GM08714 (cell line): ENCODE data around the gene DLG2.

Experiments
- H3K4me3 ChIP-seq: fragments of 200-500 bp; sonication (Bioruptor generic); 2 replicates; pipeline ENCODE4 v1.5.1; 2014; ENCODE audit warnings: mild to moderate bottlenecking, low read length, inconsistent platforms
- ZNF274 ChIP-seq: IDR thresholded peaks from 2 replicates; pipeline ENCODE4 v1.6.1; 2012; ENCODE audit warnings: mild to moderate bottlenecking, low read depth, low read length

Gene DLG2

DNA sequence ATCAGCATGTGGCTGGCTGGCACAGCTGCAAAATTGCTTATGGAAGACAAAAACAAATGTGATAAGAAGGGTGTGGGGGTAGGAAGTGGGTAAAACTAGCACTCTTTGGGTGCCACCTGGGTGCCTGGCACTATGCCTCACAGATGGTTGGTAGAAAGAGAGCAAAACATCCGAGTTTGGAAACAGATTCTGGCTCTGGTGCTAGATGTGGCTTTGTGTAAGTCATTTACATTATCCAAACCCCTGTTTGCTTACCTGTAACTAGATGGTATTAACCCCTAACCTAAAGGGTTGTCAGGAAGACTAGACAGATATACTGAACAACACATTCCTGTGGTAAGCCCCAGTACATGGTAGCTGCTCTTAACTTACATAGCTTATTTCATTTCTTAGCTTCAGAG lies 905.6 kb downstream of the DLG2 start:
- no peak overlapping the region for H3K4me3 ChIP-seq
- no peak for TF ChIP-seq ZNF274

DNA sequence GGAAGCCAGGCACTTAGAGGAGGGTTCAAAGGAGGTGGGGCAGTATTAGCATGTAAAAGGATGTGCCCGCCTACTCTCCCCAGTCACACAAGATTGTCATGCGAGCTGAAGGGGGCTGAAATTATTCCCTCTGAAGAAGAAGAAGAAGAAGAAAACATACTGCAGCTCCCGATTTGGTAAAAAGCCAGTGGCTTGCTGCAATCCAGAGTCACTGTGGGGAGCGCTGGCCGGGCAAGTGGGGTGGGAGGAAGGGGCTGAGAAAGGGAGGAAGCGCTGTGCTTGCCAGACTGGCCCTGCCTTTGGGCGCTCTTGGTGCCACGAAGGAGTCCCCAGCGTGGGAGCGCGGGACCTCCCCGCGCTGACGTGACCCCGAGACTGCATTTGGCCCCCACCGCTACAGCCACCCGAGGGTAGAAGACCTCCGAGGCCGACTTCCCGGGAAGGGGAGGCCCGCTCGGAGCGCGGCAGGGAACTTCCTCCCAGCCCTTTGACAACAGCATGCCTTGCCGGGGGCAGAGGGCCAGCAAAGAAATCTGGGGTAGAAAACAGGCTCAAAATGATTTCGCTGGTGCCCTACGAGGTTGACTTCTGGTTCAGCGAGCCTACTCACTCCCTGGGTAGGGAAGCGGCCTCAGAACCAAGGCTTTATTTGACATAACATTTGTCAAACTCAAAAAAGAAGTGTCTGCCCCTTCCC lies 906.3 kb downstream of the DLG2 start:
- TF ChIP-seq ZNF274 = no peak
- no peak overlapping the region for H3K4me3 ChIP-seq

DNA sequence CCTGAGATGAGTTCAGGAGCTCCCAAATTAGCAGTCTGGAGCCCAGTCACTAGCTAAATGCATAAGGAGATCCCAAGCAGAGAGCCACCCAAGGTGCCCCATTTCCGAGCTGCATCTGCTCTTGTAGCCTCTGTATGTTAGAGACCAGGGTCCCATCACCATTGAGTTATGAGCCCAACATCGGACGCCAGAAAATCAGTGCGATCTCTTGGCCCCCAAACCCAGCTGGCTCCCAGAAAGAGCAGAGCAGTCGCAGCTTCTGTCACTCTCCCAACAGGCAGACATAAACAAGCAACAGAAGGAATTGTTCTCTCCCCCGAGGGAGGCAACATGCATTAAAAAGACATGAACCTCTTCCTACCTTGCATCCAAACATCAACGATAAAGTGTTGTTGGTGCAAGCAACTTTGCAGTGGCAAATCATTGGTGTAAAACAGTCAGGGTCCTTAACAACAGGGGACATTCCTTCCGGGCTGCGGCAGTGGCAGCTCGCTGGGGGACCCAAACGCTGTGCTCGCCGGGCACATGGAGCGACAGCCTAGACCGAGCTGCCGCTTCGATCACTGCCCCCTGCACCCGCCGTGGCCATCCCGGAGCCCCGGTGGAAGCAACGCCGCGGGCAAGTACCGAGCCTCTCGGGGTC lies 907.1 kb downstream of the DLG2 start:
- H3K4me3 ChIP-seq = no peak overlapping the region
- TF ChIP-seq ZNF274 = no peak

DNA sequence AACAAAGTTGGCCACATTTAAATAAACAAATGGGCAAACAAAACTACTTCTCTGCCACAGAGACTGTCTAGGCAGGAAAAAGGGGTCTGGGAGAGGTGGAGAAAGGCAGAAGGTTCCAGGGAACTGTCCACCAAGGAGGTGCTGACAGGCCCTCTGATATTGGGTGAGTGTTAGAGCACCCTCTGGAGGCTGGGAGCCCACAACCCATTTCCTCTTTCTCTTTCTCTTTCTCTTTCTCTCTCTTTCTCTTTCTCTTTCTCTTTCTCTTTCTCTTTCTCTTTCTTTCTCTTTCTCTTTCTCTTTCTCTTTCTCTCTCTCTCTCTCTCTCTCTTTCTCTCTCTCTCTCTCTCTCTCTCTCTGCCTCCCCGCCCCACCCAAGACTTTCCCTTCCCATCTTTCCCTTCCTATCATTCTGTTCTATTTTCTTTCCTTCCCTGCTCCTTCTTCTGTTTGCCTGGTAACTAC lies 912.8 kb downstream of the DLG2 start:
- no peak overlapping the region for H3K4me3 ChIP-seq
- TF ChIP-seq ZNF274 = no peak

DNA sequence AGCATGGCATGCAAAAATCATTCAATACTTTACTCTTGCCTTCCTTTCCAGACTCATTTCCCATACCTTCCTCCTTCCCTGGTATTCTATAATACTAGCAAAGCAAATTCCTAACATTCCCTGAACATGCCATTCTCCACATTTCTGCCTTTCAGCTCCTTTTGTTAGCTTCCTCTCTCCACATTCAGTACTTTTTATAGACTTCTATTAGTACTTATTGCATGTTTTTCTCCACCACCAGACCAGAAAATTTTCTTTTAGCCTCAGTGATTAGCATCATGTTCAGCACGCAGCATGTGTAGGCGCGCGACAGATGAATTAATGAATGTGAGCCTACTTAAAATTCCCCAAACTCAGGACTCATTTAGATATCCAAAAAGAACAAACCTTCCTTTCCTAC lies 935.3 kb downstream of the DLG2 start:
- no peak overlapping the region for H3K4me3 ChIP-seq
- no peak for TF ChIP-seq ZNF274

DNA sequence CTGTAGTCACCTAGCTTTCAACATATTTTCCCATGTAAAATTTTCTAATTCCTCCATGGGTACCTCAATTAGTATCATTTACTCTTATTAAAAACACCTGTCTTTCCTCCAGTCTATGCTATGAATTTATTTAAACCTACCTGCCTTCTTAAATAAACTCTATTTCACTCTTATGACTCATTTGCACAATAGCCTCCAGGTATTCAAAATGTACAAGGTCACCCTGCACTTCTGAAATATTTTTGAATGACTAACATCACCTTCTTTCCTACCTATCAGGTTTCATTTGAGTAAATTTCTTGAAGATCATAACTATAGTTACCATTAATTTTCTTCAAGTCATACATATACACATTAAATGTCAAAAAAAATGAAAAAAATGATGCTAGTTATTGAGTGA lies 939.7 kb downstream of the DLG2 start:
- no peak for TF ChIP-seq ZNF274
- no peak overlapping the region for H3K4me3 ChIP-seq

DNA sequence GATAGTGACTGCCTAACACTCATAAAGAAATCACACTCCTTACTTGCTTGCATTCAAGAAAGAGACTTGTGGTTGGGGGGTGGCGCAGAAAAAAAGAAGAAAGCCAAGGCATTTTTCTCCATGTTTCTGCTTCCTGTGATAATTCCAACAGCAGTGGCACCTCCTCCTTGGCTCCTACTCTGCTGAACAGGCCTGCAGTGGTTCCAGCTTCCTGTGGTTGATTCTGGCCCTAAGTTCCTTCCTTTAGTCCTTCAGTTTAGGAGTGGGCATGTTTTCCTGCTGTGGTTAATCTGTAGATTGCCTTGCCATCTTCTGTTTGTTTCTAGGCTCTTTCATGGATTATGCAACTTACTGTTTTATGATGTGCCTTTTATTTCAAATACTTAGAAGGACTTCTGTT lies 940.4 kb downstream of the DLG2 start:
- H3K4me3 ChIP-seq = no peak overlapping the region
- TF ChIP-seq ZNF274 = no peak

DNA sequence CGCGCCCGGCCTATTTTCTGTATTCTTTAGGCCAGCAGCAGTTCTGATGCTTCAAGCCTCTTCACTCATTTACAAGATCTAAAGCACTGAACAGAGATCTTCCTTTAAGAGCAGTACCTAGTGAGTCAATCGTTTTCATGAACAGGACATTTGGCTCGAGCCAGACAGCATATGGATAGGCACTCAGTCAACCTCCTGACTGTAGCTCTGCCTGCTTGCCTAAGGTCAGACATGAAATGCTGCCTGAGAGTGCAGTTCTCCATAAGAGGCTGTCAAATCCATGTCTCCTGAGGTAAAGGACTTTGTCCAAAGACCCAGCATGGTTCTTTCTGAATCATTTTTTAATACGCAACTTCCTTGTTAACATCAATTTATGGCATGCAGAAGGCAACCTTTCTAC lies 941.2 kb downstream of the DLG2 start:
- TF ChIP-seq ZNF274 = no peak
- no peak overlapping the region for H3K4me3 ChIP-seq

DNA sequence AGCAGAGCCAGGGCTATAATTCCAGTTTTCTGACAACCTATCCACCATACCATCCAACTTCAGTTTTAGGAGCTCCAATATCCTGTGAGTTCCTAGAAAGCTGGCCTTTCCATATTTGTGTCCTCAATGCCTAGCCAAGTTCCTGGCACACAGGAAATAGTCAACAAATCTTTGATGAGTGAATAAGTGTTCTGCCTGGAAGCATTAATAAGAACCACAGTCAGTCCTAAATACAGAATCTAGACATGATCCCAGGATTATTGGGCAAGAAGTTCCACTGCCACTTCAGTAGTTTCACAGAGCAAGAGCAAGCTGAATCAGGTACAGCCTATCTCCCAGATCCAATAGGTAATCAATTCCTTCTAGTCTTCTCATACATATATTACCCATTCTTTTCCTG lies 942.0 kb downstream of the DLG2 start:
- H3K4me3 ChIP-seq = no peak overlapping the region
- TF ChIP-seq ZNF274 = no peak

DNA sequence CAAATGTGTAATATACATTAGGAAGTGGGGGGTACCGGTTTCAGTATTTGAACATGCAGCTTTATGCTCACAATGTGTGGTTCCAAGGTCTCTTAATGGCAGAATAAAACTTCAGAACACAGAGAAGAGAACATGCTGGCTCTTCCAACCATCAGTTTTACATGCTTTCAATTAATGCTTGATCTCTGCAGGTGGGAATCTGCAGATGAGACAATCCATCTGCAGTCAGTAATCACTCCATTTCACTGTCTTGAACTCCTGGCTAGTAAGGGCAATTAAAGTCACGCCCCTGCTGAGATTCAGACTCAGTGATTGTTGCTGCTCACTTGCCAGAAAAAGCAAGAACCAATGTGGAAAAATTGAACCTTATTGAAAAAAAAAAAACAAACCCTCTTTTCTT lies 945.7 kb downstream of the DLG2 start:
- H3K4me3 ChIP-seq = no peak overlapping the region
- TF ChIP-seq ZNF274 = no peak

DNA sequence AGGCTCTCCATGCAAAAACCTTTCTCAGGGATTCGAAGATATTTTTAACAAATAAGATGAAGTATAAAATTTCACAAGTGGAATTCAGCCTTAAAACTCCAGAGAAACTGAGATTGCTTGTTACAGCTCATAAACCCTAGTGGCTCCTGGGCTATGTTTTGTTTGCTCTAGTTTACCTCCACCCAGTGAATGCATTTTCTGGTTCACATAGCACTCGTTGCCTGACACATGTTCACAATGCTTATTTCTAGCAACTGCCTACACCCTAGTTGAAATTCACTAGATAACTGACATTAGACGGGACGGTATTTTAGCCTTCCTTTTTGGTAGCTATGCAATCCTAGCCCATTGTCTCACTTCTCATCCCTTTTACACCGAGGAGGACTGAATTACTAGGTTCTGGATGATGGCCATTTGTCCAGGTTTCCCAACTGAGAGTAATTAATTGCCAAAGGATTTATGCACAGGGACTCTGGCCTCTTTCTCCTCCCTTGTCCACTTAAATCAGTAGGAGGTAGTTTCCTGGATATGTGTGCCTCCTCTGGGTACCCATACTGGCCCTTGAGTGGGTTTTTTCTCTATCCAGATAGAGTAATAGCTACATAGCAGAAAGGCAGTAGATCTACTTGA lies 951.6 kb downstream of the DLG2 start:
- no peak for TF ChIP-seq ZNF274
- no peak overlapping the region for H3K4me3 ChIP-seq

DNA sequence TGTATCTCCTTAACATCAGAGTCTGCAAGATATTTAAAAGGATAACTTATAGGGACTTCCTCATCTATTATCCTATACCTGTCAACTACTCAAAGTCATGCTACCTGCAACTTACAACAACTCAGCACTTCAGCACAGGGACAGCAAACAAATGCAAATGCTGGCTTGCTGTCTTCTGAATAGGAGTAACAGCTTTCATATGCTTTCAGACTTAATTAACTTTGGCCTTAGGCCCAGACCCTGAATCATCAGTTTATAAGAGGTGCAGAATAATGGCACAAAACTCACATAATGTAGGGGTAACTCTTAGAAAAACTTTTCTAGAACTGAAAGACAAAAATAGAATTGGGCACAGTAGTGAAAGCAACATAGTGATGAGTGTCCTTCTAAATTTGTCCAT lies 953.4 kb downstream of the DLG2 start:
- TF ChIP-seq ZNF274 = no peak
- no peak overlapping the region for H3K4me3 ChIP-seq

DNA sequence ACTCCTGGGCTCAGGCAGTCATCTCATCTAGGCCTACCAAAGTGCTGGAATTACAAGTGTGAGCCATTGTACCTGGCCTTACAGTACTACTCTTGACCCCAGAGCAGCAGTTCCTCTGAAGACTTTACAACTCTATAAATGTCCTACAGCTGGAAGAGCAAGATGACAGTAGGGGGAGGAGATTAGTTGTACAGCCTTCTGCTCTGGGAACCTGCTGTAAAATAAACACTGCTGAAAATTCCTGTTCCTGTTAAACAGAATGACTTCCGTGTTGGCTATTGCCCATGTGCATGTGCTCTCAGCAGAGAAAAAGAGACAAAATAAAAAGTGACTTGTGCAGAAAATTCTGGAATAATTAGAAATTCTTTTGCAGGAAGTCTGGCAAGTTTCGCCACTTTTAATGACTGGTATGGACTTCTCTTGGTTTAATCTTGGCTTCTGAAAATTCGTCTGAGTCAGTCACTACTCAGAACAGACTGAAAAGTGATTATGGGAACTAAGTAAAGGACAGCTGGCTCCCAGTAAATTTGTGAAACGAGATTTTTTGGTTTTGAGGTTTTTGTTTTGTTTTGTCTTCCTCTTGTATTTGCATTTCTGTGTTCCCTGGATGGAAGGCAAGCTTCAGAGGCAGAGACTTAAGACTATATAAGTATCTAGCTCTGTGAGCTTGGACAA lies 955.7 kb downstream of the DLG2 start:
- TF ChIP-seq ZNF274 = no peak
- H3K4me3 ChIP-seq = no peak overlapping the region

DNA sequence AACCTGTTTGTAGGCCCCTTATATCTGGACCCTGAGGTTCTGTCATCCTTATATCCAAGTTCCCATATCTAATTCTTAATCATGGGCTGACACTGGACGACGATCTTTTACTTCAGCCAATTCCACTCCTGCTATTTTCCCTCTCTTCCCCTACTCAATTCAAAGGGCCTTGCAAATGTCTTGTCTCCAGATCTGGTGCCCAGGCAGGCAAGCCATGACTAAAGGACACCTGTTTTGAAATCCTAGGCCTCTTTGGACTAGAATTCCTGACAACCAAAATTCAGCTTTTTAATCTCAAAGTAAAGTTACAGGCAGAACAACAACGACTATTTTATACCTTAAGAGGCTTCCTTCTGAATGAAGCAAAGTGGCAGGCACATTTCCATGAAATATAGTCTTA lies 963.4 kb downstream of the DLG2 start:
- TF ChIP-seq ZNF274 = no peak
- H3K4me3 ChIP-seq = no peak overlapping the region
